Panc1 (cell line): ENCODE measurements around the gene GSG1. TPM values are rescaled to one million over a fixed set of nuclear protein-coding genes. Genes with fewer than 3 reads are reported as not detected.

Experiments used
- ATAC-seq: fragments of 200-7000 bp; cut with Tn5 transposase; 2 replicates; pipeline ENCODE4 v1.9.1; 2020; ENCODE audit warnings: mild to moderate bottlenecking, moderate library complexity
- BruUV-seq: library from RNA; stranded (reverse); fragments of 400-500 nt; replicated peaks from 2 replicates; lab custom pipeline; 2021; lab: Mats Ljungman, UMichigan
- CTCF ChIA-PET: fragments of 300-600 bp; sonication (Branson Sonifier 250); formaldehyde crosslinking; loops from one replicate; lab custom pipeline; 2022; ENCODE audit warnings: antibody characterized with exemption; lab: Charles Lee
- POLR2A ChIA-PET: fragments of 300-600 bp; sonication (Branson Sonifier 250); formaldehyde crosslinking; loops from one replicate; lab custom pipeline; 2022; ENCODE audit warnings: antibody characterized with exemption; lab: Charles Lee
- DNase-seq: peaks from one replicate; pipeline ENCODE4 v3.0.0-alpha.2; 2010; ENCODE audit warnings: low read depth, low spot score
- H3K27ac ChIP-seq: 2 replicates; pipeline ENCODE4 v1.5.1; 2011; ENCODE audit warnings: mild to moderate bottlenecking, low read length, inconsistent platforms
- H3K27me3 ChIP-seq: fragments of 200-500 bp; sonication (Bioruptor generic); 2 replicates; pipeline ENCODE4 v1.6.0; 2014; ENCODE audit warnings: low read length, inconsistent platforms; ENCODE audit not compliant: control insufficient read depth, insufficient read depth
- H3K36me3 ChIP-seq: fragments of 200-500 bp; sonication (Bioruptor generic); 2 replicates; pipeline ENCODE4 v1.5.1; 2014; ENCODE audit warnings: inconsistent platforms, mild to moderate bottlenecking, low read length, moderate library complexity; ENCODE audit not compliant: control insufficient read depth, insufficient read depth
- H3K4me1 ChIP-seq: 2 replicates; pipeline ENCODE4 v1.5.1; 2011; ENCODE audit warnings: inconsistent platforms, mild to moderate bottlenecking, low read length, moderate library complexity; ENCODE audit not compliant: control insufficient read depth, insufficient read depth
- H3K4me3 ChIP-seq, 2 experiments: 2 replicates each; pipeline ENCODE4 v1.5.1; 2011 to 2012; ENCODE audit warnings: low read depth in 2 of 2, low read length in 2 of 2, mild to moderate bottlenecking in 2 of 2, inconsistent platforms in 1 of 2, moderate library complexity in 1 of 2
- H3K9me3 ChIP-seq: fragments of 200-500 bp; sonication (Bioruptor generic); 2 replicates; pipeline ENCODE4 v1.5.1; 2014; ENCODE audit warnings: low read depth, mild to moderate bottlenecking, inconsistent platforms, low read length, moderate library complexity; ENCODE audit not compliant: control insufficient read depth, insufficient read depth
- CTCF ChIP-seq: fragments of 450-650 bp; IDR thresholded peaks from 2 replicates; pipeline ENCODE4 v1.5.1; 2017; ENCODE audit warnings: mild to moderate bottlenecking
- POLR2AphosphoS5 ChIP-seq: IDR thresholded peaks from 2 replicates; pipeline ENCODE4 v1.6.1; 2012; ENCODE audit warnings: mild to moderate bottlenecking, low read depth, low read length, moderate library complexity
- SIN3A ChIP-seq: IDR thresholded peaks from 2 replicates; pipeline ENCODE4 v1.6.1; 2012; ENCODE audit warnings: low read depth, mild to moderate bottlenecking, low read length, moderate library complexity, borderline replicate concordance; ENCODE audit not compliant: insufficient read depth
- TCF7L2 ChIP-seq: IDR thresholded peaks from 2 replicates; pipeline ENCODE4 v1.6.1; 2011; ENCODE audit warnings: mild to moderate bottlenecking, low read depth, low read length, inconsistent platforms
- in situ Hi-C: cut with HindIII; loops from 2 replicates; pipeline ENCODE4 v1.10.0; 2016; ENCODE audit warnings: low sequenced_read_pairs, low pct_unique_long_range_greater_than_20kb
- intact Hi-C: fragments of 100-400 bp; cut with micrococcal nuclease; formaldehyde crosslinking; loops from one replicate; pipeline ENCODE4 v1.10.0; 2022; ENCODE audit not compliant: unreplicated experiment
- total RNA-seq: library from RNA; stranded (reverse); gene quantifications from one replicate; pipeline ENCODE4 v1.2.1, GENCODE V29; 2021; ENCODE audit not compliant: unreplicated experiment
- TF ChIP-seq, protein P1 (sequence below), 2 experiments: IDR thresholded peaks; 2 replicates each; pipeline ENCODE4 v1.6.1; 2011 to 2012; ENCODE audit warnings: low read depth in 2 of 2, control low read depth in 1 of 2, low read length in 1 of 2, mild to moderate bottlenecking in 1 of 2, moderate library complexity in 1 of 2; ENCODE audit not compliant: insufficient read depth in 1 of 2

The GSG1 gene
- total RNA-seq, 1 experiment from 2014 or later, result not detected

GRCh38 chr12:13071305-13072280 is 31.9 kb downstream of the GSG1 start:
- DNase-seq (no peak), ATAC-seq (no peak)
- no peaks in the 10 kb centered on the region for H3K27me3 ChIP-seq
- H3K4me1 ChIP-seq, result no peaks in the 10 kb centered on the region
- no peaks in the 10 kb centered on the region; the same call in 1 of the 2 replicates for H3K36me3 ChIP-seq
- TF ChIP-seq POLR2AphosphoS5, result no peak
- no peak for TF ChIP-seq TCF7L2
- TF ChIP-seq, protein P1, sequence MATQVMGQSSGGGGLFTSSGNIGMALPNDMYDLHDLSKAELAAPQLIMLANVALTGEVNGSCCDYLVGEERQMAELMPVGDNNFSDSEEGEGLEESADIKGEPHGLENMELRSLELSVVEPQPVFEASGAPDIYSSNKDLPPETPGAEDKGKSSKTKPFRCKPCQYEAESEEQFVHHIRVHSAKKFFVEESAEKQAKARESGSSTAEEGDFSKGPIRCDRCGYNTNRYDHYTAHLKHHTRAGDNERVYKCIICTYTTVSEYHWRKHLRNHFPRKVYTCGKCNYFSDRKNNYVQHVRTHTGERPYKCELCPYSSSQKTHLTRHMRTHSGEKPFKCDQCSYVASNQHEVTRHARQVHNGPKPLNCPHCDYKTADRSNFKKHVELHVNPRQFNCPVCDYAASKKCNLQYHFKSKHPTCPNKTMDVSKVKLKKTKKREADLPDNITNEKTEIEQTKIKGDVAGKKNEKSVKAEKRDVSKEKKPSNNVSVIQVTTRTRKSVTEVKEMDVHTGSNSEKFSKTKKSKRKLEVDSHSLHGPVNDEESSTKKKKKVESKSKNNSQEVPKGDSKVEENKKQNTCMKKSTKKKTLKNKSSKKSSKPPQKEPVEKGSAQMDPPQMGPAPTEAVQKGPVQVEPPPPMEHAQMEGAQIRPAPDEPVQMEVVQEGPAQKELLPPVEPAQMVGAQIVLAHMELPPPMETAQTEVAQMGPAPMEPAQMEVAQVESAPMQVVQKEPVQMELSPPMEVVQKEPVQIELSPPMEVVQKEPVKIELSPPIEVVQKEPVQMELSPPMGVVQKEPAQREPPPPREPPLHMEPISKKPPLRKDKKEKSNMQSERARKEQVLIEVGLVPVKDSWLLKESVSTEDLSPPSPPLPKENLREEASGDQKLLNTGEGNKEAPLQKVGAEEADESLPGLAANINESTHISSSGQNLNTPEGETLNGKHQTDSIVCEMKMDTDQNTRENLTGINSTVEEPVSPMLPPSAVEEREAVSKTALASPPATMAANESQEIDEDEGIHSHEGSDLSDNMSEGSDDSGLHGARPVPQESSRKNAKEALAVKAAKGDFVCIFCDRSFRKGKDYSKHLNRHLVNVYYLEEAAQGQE (IDR thresholded peaks at IDR 0.05; ENCODE audit: insufficient read depth in 1 of 2, low read depth in 2 of 2, low read length in 1 of 2), result no peak
- no peak for TF ChIP-seq CTCF
- no peak for TF ChIP-seq SIN3A
- no peak overlapping the region for H3K4me3 ChIP-seq
- intact Hi-C loops, result no loop called here
- ChIA-PET CTCF (no interaction called here), POLR2A (no interaction called here)
- no TSS peak for BruUV-seq
- in situ Hi-C loops, result no loop called here
- H3K27ac ChIP-seq, result no peak overlapping the region
- no peaks in the 10 kb centered on the region for H3K9me3 ChIP-seq

- DNase-seq (no peak), ATAC-seq (no peak)
- CTCF ChIA-PET, result no interaction called here
- in situ Hi-C loops (no loop called here), intact Hi-C loops (no loop called here)
- TF ChIP-seq, protein P1 (IDR thresholded peaks at IDR 0.05; ENCODE audit: insufficient read depth in 1 of 2, low read depth in 2 of 2, low read length in 1 of 2), result no peak
- TF ChIP-seq POLR2AphosphoS5 (no peak), CTCF (no peak), SIN3A (no peak)
- Histone ChIP-seq H3K4me3 (no peak overlapping the region), H3K27me3 (no peaks in the 10 kb centered on the region), H3K9me3 (no peaks in the 10 kb centered on the region), H3K36me3 (no peaks in the 10 kb centered on the region), H3K4me1 (no peaks in the 10 kb centered on the region), H3K27ac (no peak overlapping the region)
- POLR2A ChIA-PET, result no interaction called here
- no TSS peak for BruUV-seq
These were observed 34.1 kb downstream of the GSG1 start for GRCh38 chr12:13069380-13069779.
